ENCODE data around the gene GNRH2.
A peak's percentile ranks its signal among the peaks of the same experiment; 100 is the strongest.
"Not testable (repeated sequence)": the region's sequence is repeated elsewhere in the genome, so short reads cannot be mapped to it uniquely, and the experiment has no call there.

Gene GNRH2

DNA sequence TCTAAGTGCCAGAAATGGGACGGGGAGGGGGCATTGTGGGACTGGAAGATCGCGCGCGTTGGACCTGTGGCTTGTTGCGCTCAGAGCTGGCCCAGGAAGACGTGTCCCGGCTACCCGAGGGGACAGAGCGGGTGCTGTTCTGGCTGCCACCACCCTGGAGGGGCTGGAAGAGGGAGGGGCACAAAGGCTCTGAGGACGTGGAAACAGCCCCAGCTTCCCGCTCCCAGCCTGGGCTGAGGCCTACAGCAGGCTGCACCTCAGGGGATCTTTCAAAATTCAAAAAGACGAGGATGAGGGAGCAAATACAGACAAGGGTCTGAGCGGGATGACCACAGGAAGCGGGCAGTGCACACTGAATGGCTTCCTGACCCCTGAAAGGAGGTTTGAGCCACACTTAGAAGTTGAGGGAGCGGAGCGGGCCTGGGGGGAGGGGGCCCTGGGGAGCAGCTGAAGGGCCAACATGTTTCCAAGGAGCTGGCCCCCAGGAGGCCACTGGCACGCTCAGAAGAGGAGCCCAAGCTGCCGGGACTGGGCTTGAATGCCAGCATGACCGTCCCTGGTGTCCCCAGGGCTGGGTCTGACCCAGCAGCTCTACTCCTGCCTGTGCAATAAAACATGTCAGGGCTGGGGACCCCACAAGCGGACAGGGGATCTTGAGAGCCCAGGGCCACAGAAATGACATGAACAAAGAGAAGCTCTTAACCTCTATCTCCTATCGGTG lies 29.3 kb downstream of the GNRH2 start:
- no peak for DNase-seq (ENCODE audit: low read depth in 2 of 2, low spot score in 1 of 2)

DNA sequence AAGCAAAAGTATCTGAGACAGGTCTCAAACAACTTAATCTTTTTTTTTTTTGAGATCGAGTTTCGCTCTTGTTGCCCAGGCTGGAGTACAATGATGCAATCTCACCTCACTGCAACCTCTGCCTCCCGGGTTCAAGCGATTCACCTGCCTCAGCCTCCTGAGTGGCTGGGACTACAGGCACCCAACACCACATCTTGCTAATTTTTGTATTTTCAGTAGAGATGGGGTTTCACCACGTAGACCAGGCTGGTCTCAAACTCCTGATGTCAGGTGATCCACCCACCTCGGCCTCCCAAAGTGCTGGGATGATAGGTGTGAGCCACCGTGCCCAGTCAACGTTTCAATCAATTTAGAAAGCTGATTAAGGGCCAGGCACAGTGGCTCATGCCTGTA lies 29.8 kb downstream of the GNRH2 start:
- DNase-seq (ENCODE audit: low read depth in 2 of 2, low spot score in 1 of 2) = not testable (repeated sequence)

DNA sequence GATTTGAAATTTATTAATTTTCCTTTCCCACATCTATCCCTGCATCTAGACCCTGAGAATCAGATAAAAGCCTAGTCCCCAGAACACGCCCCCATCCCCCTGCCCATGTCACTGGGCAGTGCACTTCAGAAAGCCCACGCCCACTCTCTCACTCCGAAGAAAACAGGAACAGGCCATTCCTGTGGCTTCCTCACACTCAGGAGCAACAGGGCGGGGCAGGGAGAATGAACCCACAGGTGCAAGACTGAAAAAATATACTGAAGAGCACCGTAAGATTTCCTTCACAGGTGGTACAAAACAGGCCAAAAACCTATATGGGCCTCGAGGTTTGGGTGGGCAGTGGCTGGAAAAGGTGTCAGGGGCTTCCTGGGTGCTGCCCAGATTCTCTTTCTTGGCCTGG lies 31.4 kb downstream of the GNRH2 start:
- DNase-seq (ENCODE audit: low read depth in 2 of 2, low spot score in 1 of 2) = no peak

DNA sequence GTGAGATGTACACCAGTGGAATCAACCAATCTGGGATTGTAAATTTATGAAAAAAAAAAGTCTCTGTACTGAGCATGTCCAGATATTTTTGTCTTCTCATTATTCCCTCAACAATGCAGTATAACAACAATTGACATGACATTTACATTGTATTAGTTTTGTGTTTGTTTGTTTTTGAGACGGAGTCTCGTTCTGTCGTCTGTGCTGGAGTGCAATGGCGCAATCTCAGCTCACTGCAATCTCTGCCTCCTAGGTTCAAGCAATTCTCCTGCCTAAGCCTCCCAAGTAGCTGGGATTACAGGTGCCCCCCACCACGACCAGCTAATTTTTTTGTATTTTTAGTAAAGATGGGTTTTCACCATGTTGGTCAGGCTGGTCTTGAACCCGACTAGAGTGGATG lies 31.9 kb downstream of the GNRH2 start:
- not testable (repeated sequence) for DNase-seq (ENCODE audit: low read depth in 2 of 2, low spot score in 1 of 2)

DNA sequence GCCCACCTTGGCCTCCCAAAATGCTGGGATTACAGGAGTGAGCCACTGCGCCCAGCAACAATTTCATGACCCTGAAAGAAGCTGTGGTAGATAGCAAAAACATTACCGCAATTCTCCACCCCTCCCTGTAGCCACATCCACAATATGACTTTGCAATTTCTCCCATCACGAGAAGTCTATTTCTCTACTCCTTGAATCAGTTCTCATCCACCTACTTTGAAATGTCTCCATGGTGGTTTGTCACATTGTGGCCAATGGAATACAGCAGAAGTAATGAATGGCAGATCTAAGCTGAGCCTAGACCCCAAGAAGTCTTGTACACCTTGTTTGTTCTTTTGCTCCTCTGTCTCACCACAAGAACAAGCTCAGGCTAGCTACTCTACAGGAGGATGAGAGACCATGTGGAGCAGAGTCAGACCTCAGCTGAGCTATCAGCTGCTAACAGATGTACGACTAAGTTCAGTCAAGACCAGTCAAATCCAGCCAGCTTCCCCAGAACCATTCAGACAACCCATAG lies 34.3 kb downstream of the GNRH2 start:
- no peak for DNase-seq (ENCODE audit: low read depth in 2 of 2, low spot score in 1 of 2)

DNA sequence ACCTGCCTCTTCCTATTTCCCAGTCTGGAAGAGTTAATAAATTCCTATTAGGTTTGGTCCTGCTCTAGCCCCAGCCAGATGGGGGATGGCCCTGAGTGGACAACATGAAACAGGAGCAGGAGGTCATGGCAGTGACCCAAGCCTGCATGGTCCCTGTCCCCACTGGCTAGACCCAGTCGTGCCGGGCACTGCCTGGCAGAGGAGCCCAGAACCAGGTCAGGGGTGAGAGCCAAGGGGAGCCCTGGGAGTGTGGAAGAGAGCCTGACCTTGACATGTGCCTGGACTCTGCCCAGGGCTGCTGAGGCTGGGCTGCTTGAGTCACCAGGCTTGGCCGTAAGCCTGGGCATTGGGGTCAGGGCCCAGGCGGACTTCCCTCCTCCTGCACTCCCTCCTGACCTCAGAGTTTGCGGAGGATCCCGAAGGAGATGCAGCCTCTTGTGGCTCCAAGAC lies 37.5 kb downstream of the GNRH2 start:
- no peak for DNase-seq (ENCODE audit: low read depth in 2 of 2, low spot score in 1 of 2)

DNA sequence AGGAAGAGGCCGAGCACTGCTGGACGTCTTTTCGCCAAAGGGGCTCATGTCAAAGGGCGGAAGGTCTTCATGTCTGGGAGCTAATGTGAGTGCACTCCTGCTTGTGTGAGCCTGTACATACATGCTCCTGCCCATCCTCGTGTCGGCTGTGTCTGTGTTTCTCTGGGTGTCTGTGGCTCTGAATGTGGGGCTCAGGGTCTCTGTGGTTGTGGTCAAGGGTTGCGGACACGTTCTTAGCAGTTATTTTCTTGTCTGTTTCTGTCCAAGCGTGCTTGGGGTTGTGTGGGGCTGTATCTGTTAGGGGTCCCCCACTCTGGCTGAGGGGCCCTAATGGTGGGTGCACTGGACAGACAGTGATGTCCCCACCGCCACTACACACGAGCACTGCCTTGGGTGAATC lies 38.2 kb downstream of the GNRH2 start:
- DNase-seq (ENCODE audit: low read depth in 2 of 2, low spot score in 1 of 2) = no peak

DNA sequence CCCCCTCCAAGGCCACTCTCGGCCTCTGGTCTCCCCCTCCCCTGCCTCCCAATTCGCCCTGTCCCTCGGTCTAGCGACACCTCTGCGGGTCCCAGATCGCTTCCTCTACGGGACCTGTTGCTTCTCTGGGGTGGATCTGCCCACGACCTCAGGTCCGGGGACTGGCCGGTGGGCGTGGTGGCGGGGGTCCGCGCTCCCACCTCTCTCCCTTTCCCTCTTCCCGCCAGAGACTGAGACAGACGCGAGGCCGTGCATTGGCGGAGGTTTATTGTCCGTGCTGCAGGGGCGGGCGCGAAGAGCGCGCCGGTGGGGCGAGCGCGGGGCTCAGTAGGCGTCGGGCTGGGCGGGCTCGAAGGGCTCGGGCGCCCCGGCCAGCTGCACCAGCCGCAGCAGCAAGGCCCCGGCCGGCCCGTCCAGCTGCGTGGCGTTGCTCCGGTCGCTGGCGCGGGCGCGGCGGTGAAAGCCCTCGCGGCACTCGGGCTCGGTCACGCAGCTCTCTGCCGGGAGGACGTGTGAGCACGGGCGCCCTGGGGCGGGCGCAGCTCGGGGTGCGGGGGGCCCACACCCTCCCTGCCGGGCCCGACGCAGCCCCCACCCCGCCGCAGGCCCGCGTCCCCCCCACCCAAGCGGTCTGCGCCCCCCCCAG lies 39.0 kb downstream of the GNRH2 start:
- no peak for DNase-seq (ENCODE audit: low read depth in 2 of 2, low spot score in 1 of 2)

DNA sequence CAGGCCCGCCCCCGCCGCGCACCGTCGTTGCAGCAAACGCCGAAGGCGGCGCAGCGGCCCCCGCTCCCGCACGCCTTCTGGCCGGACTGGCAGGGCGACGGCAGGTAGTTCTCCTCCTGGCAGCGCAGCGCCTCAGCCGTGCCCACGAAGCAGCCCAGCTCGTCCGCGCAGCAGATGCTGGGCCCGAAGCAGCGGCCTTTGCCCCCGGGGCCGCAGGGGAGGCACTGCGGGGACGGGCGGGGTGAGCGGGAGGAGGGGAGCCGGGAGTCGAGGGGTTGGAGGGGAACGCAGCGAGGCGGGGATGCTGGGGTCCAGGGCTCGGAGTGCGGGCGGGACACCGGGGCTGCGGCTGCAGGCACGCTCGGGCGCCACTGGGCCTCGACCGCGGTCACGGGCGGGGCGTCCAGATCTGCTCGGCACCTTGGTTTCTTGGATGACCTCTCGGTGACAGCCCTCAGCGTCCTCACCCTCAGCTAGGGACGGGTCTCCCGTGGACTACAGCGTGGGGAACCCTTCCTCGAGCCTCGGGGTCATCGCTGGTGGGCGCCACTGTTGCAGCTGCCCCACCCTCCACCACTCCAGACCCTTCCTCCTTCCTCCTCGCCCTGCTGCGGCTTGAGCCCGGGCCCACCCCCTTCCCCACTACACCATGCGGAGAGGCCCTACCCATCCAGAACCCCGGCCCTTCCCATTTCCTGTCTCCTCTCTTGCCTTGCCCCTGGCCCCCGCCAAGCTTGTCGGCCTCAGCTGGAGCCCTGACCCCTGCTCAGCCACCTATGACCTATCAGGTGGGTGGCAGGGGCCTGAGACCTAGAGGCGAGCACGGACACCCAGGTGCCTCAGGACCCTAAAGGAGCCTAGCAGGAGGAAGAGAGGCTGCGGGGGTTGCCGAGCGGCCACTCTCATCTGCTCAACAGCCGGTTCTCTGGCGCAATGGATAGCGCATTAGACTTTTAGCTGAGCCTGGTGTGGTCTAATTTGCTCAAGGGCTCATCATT lies 39.8 kb downstream of the GNRH2 start:
- no peak for DNase-seq (ENCODE audit: low read depth in 2 of 2, low spot score in 1 of 2)

DNA sequence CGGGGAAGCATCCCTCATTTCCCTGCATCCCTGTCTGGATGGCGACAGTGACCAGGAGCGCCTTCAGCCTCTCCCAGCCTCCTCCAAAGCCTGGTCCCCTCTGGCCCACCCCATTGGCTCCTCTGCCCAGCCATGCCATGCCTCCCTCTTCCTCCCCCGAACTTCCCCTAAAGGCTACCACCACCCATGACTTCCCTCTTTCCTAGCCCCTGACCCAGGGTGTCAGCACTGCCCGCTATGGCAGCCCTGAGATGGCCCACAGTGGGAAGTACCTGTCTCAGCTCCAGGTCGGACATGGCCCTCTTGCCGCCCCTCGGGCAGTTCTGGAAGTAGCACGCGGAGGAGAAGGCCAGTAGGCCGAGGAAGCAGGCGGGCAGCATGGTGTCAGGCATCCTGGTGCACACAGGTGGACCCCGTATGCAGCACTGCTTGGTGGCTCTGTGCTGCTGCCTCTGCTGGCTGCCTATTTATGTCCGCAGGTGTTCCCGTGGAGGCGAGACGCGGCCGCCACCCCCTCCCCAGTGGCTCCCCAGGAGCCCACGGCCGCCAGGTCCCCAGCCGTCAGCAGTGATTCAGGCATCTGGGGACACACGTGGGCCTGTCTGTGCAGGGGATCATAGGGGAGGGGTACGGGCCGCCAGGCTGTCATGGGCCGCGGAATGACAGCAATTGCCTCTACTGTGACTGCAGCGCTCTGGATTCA lies 41.0 kb downstream of the GNRH2 start, which contains the start of gene AVP:
TSS of gene AVP (minus strand) at position 442 of the 703 bp plus-strand sequence. CDS start at position 392, 50 bp downstream.
- no peak for DNase-seq (ENCODE audit: low read depth in 2 of 2, low spot score in 1 of 2)

DNA sequence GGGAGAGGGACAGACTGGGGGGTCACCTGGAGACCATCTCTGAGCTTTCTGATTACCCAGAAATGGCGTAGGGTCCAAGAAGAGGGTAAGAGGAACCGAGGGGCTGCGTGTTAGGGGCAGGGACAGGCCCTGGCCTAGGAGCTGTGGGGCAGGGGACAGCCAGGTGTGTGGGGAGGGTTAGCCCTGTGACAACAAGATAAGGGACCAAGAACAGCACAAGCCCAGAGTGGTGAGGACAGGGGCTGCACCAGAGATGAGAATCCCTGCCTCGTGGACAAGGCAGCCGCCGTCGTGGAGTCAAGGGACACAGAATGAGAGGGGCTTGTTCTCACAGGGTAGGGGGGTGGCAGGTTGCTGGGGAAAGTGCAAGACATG lies 41.6 kb downstream of the GNRH2 start:
- DNase-seq (ENCODE audit: low read depth in 2 of 2, low spot score in 1 of 2) = no peak

DNA sequence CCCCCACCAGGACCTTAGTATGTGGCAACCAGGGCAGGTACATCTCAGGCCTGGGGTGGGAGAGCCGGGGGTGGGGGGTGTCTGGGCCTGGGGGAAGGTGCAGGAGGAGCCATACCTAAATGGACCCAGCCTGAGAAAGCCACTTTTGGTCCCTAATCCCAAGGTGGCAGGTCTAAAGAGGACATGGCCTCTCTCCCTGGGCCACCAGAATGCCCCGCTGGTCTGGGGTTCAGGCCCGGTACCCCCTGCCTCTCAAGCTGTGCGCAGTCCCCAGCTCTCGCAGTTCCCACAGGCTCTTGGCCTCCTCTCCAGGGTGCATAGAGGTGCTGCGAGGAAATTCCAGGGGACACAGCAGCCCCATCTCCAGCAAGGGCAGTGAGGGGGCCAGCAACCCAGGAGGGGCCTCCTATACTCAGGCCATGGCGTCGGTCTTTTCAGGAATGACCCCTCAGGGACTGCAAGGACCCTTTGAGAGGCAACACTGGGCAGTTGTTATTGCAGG lies 42.2 kb downstream of the GNRH2 start:
- no peak for DNase-seq (ENCODE audit: low read depth in 2 of 2, low spot score in 1 of 2)

DNA sequence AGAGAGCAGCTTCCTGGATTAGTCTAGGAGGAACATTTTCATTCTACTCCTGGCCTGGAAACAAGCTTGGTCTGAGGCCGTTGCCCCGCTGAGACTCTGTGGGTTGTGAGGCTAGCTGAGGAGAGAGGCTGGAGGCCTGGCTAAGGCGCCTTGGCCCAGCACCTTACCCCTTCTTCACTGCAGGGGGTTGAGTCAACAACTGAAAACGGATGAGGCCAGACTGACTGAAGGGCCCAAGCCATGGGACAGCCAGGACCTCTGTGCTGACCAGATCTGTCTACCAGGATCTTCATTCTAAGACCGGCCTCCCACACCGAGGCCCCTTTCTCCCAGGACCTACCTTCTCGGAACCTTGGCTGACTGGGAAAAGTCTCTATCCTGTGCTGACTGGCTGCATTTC lies 44.6 kb downstream of the GNRH2 start:
- no peak for DNase-seq (ENCODE audit: low read depth in 2 of 2, low spot score in 1 of 2)

DNA sequence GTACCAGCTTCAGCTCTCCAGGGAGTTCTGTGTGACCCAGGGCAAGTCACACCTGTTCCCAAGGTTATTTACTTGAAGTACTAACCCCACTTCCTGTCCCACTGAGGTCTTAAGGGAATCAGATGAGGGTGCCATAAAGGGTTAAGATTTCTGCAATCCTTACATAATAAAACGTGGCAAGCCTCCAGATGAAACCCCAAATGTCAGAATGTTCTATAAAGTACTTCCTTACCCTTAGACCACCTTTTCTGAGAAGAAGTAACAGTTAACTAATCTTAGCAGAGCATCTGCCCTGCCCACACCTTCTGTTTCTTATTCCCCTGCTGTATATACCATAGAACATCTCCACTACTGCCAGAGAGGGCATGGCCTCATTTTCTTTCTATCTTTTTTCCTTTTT lies 47.1 kb downstream of the GNRH2 start:
- DNase-seq (ENCODE audit: low read depth in 2 of 2, low spot score in 1 of 2) = no peak

DNA sequence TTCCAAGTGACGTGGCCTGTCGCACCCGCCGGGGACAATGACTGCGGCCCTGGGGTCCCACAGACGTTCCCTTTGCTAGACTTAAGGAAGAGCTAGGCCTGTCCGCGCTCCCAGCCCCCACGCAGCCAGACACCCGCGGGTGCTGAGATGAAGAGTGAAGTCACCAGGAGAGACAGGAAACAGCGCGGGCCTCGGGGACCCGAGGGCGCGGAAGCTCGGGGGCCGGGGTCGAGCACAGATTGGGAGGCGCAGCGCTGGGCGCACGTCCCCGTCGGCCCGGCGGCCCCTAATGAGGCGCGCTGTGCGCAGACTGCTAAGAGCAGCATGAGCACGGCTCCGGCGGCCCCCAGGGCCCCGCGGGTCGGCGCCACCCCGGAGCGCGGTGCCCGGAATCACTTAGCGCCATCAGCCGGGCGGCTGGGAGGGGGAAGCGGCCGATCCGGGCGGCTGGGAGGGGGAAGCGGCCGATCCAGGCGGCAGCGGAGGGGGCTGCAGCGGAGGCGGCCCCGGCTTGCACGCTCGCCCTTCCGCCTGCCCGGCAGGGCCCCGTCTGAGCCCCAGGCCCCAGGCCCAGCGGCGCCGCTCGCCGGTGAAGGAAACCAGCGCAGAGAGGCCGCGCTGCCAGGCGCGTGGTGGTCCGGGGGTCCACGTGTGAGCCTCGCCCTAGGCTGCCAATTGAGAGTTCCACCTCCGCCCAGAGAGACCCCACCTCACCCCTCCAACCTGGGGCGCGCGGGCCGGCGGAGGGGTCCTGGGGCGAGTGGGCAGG lies 49.4 kb downstream of the GNRH2 start:
- peak in 1 of 2 donors; percentile 12 for DNase-seq (ENCODE audit: low read depth in 2 of 2, low spot score in 1 of 2)

DNA sequence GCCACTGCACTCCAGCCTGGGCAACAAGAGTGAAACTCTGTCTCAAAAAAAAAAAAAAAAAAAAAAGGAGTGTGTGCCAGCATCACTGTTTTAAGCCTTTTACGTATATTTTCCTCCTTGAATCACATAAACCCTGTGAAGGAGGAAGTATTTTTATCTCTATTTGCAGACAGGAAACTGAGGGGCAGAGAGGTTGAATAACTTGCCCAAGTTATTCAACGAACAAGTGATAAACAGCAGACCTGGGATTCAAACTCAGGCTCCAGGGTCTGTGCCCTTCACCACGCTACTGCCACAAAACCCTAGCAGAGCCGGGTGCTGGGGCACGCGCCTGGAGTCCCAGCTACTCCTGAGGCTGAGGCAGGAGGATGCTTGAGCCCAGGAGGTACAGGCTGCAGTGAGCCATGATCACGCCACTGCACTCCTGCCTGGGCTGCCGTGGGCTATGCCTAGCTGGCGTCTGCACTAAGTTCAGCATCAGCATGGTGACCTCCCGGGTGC lies 50.5 kb downstream of the GNRH2 start:
- no peak for DNase-seq (ENCODE audit: low read depth in 2 of 2, low spot score in 1 of 2)

DNA sequence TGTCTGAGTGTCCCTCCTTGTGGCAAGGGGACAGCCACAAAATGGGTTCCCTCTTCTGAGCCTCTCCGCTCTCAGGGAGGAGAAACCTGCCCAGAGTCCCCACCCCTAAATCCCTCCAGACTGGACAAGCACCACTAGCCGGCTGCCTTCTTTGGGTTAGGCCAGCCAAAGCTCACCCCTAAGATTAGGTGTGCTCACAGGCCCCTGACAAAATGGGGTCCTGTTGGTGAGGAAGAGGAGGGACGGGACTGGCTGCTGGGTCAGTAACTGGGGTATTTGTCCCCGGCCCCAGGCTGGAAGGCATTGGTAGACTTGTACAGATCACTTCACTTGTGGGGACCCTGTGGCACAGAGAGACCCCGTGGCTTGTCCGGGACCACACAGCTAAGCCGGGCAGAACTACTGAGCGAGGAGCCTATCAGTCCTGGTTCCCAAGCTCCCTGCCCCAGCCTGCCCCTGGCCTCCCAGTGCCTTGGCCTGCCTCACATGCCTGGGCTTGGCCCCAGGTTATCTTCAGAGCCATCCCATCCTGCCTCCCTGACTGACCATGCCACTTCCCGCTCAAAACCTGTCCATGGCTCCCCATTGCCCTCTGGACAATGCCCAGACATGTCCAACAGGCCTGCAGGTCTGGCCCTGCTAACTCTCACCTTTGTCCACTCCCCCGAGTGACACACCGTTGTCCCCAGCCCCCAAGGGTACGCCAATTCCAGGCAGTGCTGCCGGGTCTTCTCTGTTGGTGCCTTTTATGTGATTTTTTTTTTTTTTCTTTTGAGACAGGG lies 51.6 kb downstream of the GNRH2 start:
- DNase-seq (ENCODE audit: low read depth in 2 of 2, low spot score in 1 of 2) = no peak

Data from stimulated activated CD8-positive, alpha-beta memory T cell treated with anti-CD3 and anti-CD28 coated beads, Interleukin-4, amount 100 ng/mL, for 4 hours (primary cell).